ENCODE measurements around the gene DDHD1. TPM values are rescaled to one million over a fixed set of nuclear protein-coding genes. Genes with fewer than 3 reads are reported as not detected.

The DDHD1 gene
- total and polyA plus RNA-seq, 4 donors = 20.9 to 54.4 (median 25.9) TPM

DNA sequence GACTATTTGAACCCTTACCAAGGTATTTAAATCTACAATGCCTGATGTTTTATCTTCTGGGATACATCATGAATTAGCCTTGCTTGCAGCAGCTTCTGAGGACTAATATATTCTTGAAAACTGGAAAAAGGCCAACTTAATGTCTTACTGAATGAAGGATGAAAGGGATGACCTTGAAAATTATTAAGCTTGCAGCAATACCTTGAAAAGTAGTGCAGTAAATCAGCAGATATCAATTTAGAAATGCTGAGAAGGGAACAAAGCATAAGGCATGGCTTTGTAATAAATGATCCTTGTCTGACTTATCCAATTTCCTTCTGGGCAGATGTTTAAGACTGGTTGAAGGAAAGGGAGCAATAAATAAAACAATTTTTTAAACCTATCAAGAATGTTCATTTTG, 165.0 kb downstream of the DDHD1 start:
- Histone ChIP-seq H3K27ac (ENCODE audit: low read depth, low read length) (no peak overlapping the region), H3K9me3 (ENCODE audit: control insufficient read depth, insufficient read depth, low read length) (no peaks in the 10 kb centered on the region), H3K4me1 (ENCODE audit: control insufficient read depth, insufficient read depth, low read length) (peaks cover 3% of the 10 kb centered on the region), H3K36me3 (ENCODE audit: control insufficient read depth, insufficient read depth, low read length) (no peaks in the 10 kb centered on the region), H3K4me3 (ENCODE audit: low read depth, low read length) (no peak overlapping the region), H3K27me3 (ENCODE audit: control insufficient read depth, insufficient read depth, low read length) (no peaks in the 10 kb centered on the region)
- peak in 1 of 6 donors; percentile 80 for DNase-seq (ENCODE audit: low read depth in 4 of 6, low spot score in 6 of 6)

DNA sequence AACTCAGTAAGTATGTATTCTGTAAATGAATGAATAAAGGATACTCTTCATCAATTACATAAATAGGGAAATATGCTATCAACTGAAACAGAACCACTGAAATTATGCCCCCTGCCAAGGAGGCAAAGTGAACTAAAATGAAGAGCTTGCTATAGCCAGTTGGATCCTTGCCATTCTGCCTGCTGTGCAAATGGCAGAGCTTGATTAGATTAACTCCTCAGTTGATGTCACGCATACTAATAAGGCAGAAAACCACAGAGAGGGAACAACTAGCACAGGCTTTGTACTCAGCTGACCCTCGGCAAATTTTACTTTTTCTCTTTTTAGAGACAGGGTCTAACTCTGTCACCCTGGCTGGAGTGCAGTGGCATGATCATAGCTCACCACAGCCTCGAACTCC, 165.6 kb downstream of the DDHD1 start:
- no peak overlapping the region for H3K27ac ChIP-seq (ENCODE audit: low read depth, low read length)
- H3K4me1 ChIP-seq (ENCODE audit: control insufficient read depth, insufficient read depth, low read length) = peaks cover 3% of the 10 kb centered on the region
- no peaks in the 10 kb centered on the region for H3K9me3 ChIP-seq (ENCODE audit: control insufficient read depth, insufficient read depth, low read length)
- WGBS (ENCODE audit: insufficient coverage) = 58% methylated on average over 3 of the region's 3 CpGs
- H3K36me3 ChIP-seq (ENCODE audit: control insufficient read depth, insufficient read depth, low read length) = no peaks in the 10 kb centered on the region
- H3K4me3 ChIP-seq (ENCODE audit: low read depth, low read length) = no peak overlapping the region
- DNase-seq (ENCODE audit: low read depth in 4 of 6, low spot score in 6 of 6) = peak in 5 of 6 donors; percentile 65 to 98 (median 81)
- no peaks in the 10 kb centered on the region for H3K27me3 ChIP-seq (ENCODE audit: control insufficient read depth, insufficient read depth, low read length)

DNA sequence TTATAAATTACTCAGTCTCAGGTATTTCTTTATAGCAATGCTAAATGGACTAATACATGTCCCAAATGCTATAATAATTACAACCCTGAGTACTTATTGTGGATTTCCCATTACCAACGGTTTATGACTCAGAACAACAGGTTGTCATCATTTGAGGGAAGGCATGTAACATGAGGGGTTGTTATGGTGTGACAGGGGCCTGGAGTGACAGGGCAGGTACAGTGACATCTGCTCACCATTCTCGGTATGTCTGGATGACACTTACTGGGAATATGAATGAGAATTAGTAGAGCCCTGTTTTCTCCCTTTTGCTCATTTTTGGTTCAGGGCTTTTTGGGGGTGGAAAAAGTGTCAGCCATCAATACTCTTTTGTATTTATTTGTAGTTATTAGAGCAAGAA, 166.1 kb downstream of the DDHD1 start:
- WGBS (ENCODE audit: insufficient coverage) = 17% methylated on average over 1 of the region's 2 CpGs
- H3K27me3 ChIP-seq (ENCODE audit: control insufficient read depth, insufficient read depth, low read length) = no peaks in the 10 kb centered on the region
- H3K27ac ChIP-seq (ENCODE audit: low read depth, low read length) = no peak overlapping the region
- peak in 1 of 6 donors; percentile 28 for DNase-seq (ENCODE audit: low read depth in 4 of 6, low spot score in 6 of 6)
- H3K4me1 ChIP-seq (ENCODE audit: control insufficient read depth, insufficient read depth, low read length) = peaks cover 3% of the 10 kb centered on the region
- H3K4me3 ChIP-seq (ENCODE audit: low read depth, low read length) = no peak overlapping the region
- H3K9me3 ChIP-seq (ENCODE audit: control insufficient read depth, insufficient read depth, low read length) = no peaks in the 10 kb centered on the region
- no peaks in the 10 kb centered on the region for H3K36me3 ChIP-seq (ENCODE audit: control insufficient read depth, insufficient read depth, low read length)

Small RNA genes within 50 kb of the gene (small RNA-seq; reads per million reads assigned to genes)
- gene AL352979.1 (ENCODE audit: low replicate concordance) = not detected

Other genes with a start within 250 kb of the DDHD1 start
- gene FERMT2, start 202.3 kb downstream of the DDHD1 start, total RNA-seq = 100 to 1,000 TPM; 158 to 162 TPM
- gene FERMT2, start 202.3 kb downstream of the DDHD1 start, polyA plus RNA-seq (ENCODE audit: insufficient read length in 2 of 2) = 100 to 1,000 TPM; 109 to 129 TPM